Small intestine (tissue), 7 donors: ENCODE measurements around the gene AFG1L. TPM values are rescaled to one million over a fixed set of nuclear protein-coding genes. Genes with fewer than 3 reads are reported as not detected.
"Not testable (repeated sequence)": the region's sequence is repeated elsewhere in the genome, so short reads cannot be mapped to it uniquely, and the experiment has no call there.

Experiments
- DNase-seq, 2 donors: peaks; one replicate each; pipeline versions ENCODE4 v3.0.0 to v3.0.0-alpha.2; 2013
- FAIRE-seq: peaks from 2 replicates; lab custom pipeline; 2012; peaks lifted over from hg19 to GRCh38; lab: Jason Lieb, UNC
- H3K27ac ChIP-seq, 3 donors: one replicate each; pipeline ENCODE4 v1.5.1; 2013; ENCODE audit warnings: low read length in 2 of 3, mild to moderate bottlenecking in 2 of 3, control low read depth in 1 of 3, inconsistent platforms in 1 of 3, low read depth in 1 of 3, moderate library complexity in 1 of 3
- H3K27me3 ChIP-seq, 3 donors: one replicate each; pipeline ENCODE4 v1.6.1; 2013; ENCODE audit warnings: low read length in 3 of 3, inconsistent platforms in 1 of 3; ENCODE audit not compliant: control insufficient read depth in 3 of 3, insufficient read depth in 3 of 3
- H3K36me3 ChIP-seq, 3 donors: one replicate each; pipeline ENCODE4 v1.6.1; 2013; ENCODE audit warnings: low read length in 3 of 3, inconsistent platforms in 1 of 3, low read depth in 1 of 3, mild to moderate bottlenecking in 1 of 3, moderate library complexity in 1 of 3; ENCODE audit not compliant: control insufficient read depth in 3 of 3, insufficient read depth in 2 of 3
- H3K4me1 ChIP-seq, 3 donors: one replicate each; pipeline ENCODE4 v1.6.1; 2013; ENCODE audit warnings: low read length in 2 of 3, inconsistent platforms in 1 of 3, low read depth in 1 of 3, mild to moderate bottlenecking in 1 of 3, moderate library complexity in 1 of 3; ENCODE audit not compliant: control insufficient read depth in 3 of 3, insufficient read depth in 2 of 3
- H3K4me3 ChIP-seq, 3 donors: one replicate each; pipeline ENCODE4 v1.5.1; 2013; ENCODE audit warnings: low read length in 3 of 3, control low read depth in 1 of 3, inconsistent platforms in 1 of 3, low read depth in 1 of 3, mild to moderate bottlenecking in 1 of 3, moderate library complexity in 1 of 3
- H3K9me3 ChIP-seq, 2 donors: one replicate each; pipeline ENCODE4 v1.6.1; 2013; ENCODE audit warnings: low read depth in 1 of 2, low read length in 1 of 2; ENCODE audit not compliant: control insufficient read depth in 2 of 2, insufficient read depth in 1 of 2
- WGBS, 3 donors: extraction: QIAGEN DNeasy Blood & Tissue Kit; methylation state at CpG; one replicate each; pipeline ENCODE4 v1.1.7; 2013; 5-methylcytosine and 5-hydroxymethylcytosine counted together
- polyA plus RNA-seq, 4 donors: library from polyadenylated mRNA; stranded (reverse) in 3 of 4; unstranded in 1 of 4; fragments of 200-250 nt in 3 of 4; fragments of 120-200 nt in 1 of 4; gene quantifications; one replicate each; pipeline versions ENCODE4 v1.2.1 to v1.2.3, GENCODE V29; 2013
- donor health status: healthy with polysubstance abuse.
- donor health status: control.
- donor health status: control.
- donor health status: Bipolar disorder and iron deficiency.
- donor health status: healthy.

The AFG1L gene
- polyA plus RNA-seq, 4 donors = 2.2 to 10.8 (median 3.5) TPM

DNA sequence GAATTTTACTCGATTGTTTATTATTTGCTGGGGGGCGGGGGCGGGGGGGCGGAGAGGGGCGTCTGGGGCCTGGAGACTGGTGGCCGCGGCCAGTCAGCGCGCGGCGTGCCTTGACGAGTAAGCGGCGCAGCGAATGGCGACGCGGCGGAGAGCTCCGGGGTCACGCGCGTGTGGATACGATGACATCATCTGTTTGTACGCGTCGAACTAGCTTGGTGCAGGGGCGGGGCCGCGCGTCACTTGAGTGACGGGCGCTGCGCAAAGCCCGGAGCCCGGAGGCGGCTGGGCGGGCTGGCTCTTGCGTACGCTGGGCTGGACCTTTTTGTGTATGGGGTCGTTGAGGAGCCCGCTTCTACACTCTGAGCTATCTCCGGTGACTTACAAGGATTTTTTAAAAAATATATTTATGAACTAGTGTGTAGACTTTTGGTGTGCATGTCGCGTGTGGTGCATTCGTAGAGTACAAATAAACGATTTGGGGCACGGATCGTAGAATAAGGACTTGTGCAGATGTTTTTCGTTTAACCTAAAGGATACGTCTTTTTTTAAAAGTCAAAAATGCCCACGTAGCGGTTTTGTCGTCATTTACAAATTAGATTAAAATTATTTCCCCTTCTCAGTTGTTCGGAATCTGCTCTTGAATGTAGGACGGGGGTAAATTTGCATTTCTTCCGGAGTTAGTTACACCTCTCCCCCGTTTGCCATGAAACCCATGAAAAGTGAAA lies 263.7 kb downstream of the AFG1L start:
- peak overlapping the region; percentile 93 to 99 (median 99) for H3K27ac ChIP-seq
- 0 to 1% (median 0%) methylated on average over 58 of the region's 58 CpGs for whole genome bisulfite sequencing, 3 donors
- peak; percentile 98 to 100 for DNase-seq
- H3K27me3 ChIP-seq = no peaks in the 10 kb centered on the region
- H3K4me3 ChIP-seq = peak overlapping the region; percentile 60 to 89 (median 75)
- peaks cover 0 to 13% (median 0%) of the 10 kb centered on the region in 3 donors for H3K36me3 ChIP-seq
- no peaks in the 10 kb centered on the region for H3K9me3 ChIP-seq
- H3K4me1 ChIP-seq = peaks cover 2 to 31% (median 7%) of the 10 kb centered on the region in 3 donors
- FAIRE-seq = no peak

DNA sequence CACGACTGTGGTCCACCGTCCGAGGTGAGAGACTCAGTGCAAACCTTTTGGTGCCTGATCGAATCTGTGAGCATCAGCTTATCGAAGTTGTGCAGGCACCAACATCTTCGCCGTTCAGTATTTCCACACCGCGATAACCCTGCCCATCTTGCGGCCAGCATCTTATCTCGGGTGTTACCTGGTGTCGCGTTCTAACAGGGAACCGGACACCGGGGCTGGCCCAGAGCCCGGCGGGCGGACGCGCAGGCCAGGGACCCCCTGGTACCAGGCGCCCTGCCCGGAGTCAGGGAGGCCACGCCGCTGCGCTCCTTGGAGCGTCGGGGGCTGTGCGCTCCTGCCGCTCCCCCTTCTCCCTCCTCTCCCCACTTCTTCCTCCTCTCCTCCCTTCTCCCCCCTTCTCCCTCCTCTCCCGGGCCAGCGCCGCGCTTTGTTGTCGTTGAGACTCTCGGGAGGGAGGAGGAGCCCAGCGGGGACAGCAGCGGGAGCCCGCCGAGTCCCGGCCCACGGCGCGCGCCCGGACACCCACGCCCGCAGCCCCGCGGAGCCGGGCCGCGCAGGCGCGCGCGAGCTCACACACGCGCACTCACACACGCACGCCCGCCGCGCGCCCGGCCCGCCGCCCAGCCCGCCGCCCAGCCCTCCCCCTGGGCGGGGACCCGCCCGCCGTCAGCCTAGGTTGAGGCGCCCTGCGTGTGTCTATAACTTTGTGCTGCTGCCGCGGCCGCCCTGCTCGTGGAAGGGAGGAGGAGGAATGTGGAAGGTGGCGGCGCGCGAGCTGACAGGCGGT lies 264.4 kb downstream of the AFG1L start:
- no peak for FAIRE-seq

DNA sequence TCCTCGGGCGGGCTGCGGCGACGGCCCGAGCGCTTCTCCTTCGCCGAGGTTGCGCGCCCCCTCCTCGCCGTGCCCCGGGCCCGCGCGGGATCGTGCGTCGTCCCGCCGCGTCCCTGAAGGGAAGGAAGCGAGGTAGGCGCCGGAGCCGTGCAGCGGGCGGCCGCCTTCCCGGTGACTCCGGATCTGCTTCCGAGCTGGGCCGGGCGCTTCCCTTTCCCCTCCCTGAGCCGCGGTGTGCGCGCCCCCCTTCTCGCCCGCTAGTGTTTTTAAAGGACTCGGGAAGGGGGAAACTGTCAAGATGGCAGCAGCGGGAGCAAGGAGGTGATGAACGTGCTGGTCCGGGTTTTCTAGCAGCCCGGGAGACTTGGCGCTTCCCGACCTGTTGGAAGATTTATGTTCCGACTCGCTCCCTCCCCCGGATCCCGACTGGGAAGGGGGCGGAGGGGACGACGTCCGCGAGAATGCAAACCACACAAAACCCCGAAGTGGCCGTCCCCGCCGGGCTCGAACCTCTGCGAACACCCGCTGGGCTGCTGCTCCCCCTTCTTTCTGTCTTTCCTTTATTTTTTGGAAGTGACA lies 265.1 kb downstream of the AFG1L start:
- peak overlapping the region; percentile 99 to 100 (median 99) for H3K27ac ChIP-seq
- FAIRE-seq = no peak
- peaks cover 2 to 35% (median 9%) of the 10 kb centered on the region in 3 donors for H3K4me1 ChIP-seq
- peaks cover 0 to 13% (median 0%) of the 10 kb centered on the region in 3 donors for H3K36me3 ChIP-seq
- H3K9me3 ChIP-seq = no peaks in the 10 kb centered on the region
- DNase-seq = peak; percentile 59 to 87
- H3K4me3 ChIP-seq = peak overlapping the region; percentile 60 to 89 (median 75)
- 0% methylated on average over 34 to 64 of the region's 64 CpGs for WGBS, 3 donors
- H3K27me3 ChIP-seq = no peaks in the 10 kb centered on the region

More for the DNA sequence above, 264.4 kb downstream of the AFG1L start:
- peaks cover 0 to 13% (median 0%) of the 10 kb centered on the region in 3 donors for H3K36me3 ChIP-seq
- peaks cover 2 to 31% (median 7%) of the 10 kb centered on the region in 3 donors for H3K4me1 ChIP-seq
- H3K9me3 ChIP-seq = no peaks in the 10 kb centered on the region
- H3K27ac ChIP-seq = peak overlapping the region; percentile 99 to 100 (median 99)
- H3K27me3 ChIP-seq = no peaks in the 10 kb centered on the region
- peak; percentile 89 to 95 for DNase-seq
- peak overlapping the region; percentile 60 to 89 (median 75) for H3K4me3 ChIP-seq
- 0% methylated on average over 49 to 84 of the region's 84 CpGs for WGBS, 3 donors

DNA sequence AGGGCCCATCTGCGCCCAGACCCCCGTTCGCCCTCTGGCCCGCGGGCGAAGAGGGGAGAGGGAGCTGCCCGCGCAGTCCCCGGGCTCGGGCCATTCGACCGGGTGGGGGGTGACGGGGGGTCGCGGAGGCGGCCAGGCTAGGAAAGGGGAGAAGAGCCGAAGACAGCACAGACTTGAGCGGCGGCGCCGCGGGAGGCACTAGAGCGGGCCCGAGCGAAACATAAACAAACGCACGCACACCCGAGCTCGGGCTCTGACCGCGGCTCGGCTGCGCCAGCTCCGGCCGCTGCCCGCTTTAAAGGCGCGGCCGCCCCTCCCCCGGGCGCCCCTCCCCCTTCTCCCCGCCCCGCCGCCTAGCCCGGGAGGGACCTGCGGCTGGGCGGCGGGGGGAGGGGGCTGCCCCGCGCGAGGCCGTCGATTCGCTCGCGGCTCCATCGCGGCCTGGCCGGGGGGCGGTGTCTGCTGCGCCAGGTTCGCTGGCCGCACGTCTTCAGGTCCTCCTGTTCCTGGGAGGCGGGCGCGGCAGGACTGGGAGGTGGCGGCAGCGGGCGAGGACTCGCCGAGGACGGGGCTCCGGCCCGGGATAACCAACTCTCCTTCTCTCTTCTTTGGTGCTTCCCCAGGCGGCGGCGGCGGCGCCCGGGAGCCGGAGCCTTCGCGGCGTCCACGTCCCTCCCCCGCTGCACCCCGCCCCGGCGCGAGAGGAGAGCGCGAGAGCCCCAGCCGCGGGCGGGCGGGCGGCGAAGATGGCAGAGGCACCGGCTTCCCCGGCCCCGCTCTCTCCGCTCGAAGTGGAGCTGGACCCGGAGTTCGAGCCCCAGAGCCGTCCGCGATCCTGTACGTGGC lies 265.8 kb downstream of the AFG1L start, which contains the start of gene FOXO3:
Gene FOXO3 (plus strand): TSS at position 455 of the 846 bp plus-strand sequence. CDS start 292 bp downstream, at position 747.
- no peak for FAIRE-seq
- Histone ChIP-seq H3K36me3 (peaks cover 0 to 13% (median 0%) of the 10 kb centered on the region in 3 donors), H3K9me3 (no peaks in the 10 kb centered on the region), H3K4me1 (peaks cover 5 to 40% (median 13%) of the 10 kb centered on the region in 3 donors), H3K4me3 (peak within 1 kb of the TSS; percentile 60 to 89 (median 75)), H3K27me3 (no peaks in the 10 kb centered on the region), H3K27ac (peak within 1 kb of the TSS; percentile 99 to 100 (median 99))
- WGBS, 3 donors = 0 to 3% (median 0%) methylated on average over 39 to 108 of the region's 110 CpGs
- DNase-seq = peak; percentile 87 to 95

DNA sequence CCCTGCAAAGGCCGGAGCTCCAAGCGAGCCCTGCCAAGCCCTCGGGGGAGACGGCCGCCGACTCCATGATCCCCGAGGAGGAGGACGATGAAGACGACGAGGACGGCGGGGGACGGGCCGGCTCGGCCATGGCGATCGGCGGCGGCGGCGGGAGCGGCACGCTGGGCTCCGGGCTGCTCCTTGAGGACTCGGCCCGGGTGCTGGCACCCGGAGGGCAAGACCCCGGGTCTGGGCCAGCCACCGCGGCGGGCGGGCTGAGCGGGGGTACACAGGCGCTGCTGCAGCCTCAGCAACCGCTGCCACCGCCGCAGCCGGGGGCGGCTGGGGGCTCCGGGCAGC lies 266.4 kb downstream of the AFG1L start:
- FAIRE-seq, H3K27me3 ChIP-seq, H3K9me3 ChIP-seq, DNase-seq: not testable (repeated sequence)
- Histone ChIP-seq H3K4me1 (peaks cover 5 to 34% (median 13%) of the 10 kb centered on the region in 3 donors), H3K27ac (peak overlapping the region; percentile 92 to 94 (median 94)), H3K36me3 (peaks cover 0 to 13% (median 0%) of the 10 kb centered on the region in 3 donors), H3K4me3 (peak overlapping the region; percentile 60 to 84 (median 75))
- WGBS, 3 donors = 10 to 20% methylated on average over 1 to 26 of the region's 40 CpGs; no CpG with 5 or more reads in 1 of the 3 donors

- H3K9me3 ChIP-seq = no peaks in the 10 kb centered on the region
- H3K4me3 ChIP-seq = peak overlapping the region; percentile 60 to 84 (median 75)
- H3K36me3 ChIP-seq = peaks cover 0 to 16% (median 0%) of the 10 kb centered on the region in 3 donors
- H3K4me1 ChIP-seq = peaks cover 7 to 34% (median 20%) of the 10 kb centered on the region in 3 donors
- H3K27me3 ChIP-seq = no peaks in the 10 kb centered on the region
- DNase-seq (peak; percentile 66 to 78), FAIRE-seq (no peak)
- H3K27ac ChIP-seq = peak overlapping the region; percentile 92 to 94 (median 94)
- WGBS, 3 donors = 12 to 26% (median 24%) methylated on average over 46 of the region's 46 CpGs
Measured at GRCh38 chr6:108561742-108562502, 267.1 kb downstream of the AFG1L start.

GRCh38 chr6:108562503-108562993 lies 267.7 kb downstream of the AFG1L start:
- no peaks in the 10 kb centered on the region for H3K9me3 ChIP-seq
- peak overlapping the region; percentile 92 to 94 (median 94) for H3K27ac ChIP-seq
- H3K27me3 ChIP-seq = no peaks in the 10 kb centered on the region
- H3K36me3 ChIP-seq = peaks cover 0 to 22% (median 3%) of the 10 kb centered on the region in 3 donors
- H3K4me3 ChIP-seq = peak overlapping the region; percentile 60 to 84 (median 75)
- peaks cover 5 to 32% (median 20%) of the 10 kb centered on the region in 3 donors for H3K4me1 ChIP-seq
- no peak for FAIRE-seq
- WGBS, 3 donors = 12 to 25% (median 23%) methylated on average over 17 of the region's 17 CpGs
- DNase-seq = peak; percentile 87 to 93
